ENCODE data around the gene BCAS3. TPM values are rescaled to one million over a fixed set of nuclear protein-coding genes. Genes with fewer than 3 reads are reported as not detected.

Gene BCAS3
- total and polyA plus RNA-seq, 12 donors, result 6.1 to 21.8 (median 17.2) TPM

DNA sequence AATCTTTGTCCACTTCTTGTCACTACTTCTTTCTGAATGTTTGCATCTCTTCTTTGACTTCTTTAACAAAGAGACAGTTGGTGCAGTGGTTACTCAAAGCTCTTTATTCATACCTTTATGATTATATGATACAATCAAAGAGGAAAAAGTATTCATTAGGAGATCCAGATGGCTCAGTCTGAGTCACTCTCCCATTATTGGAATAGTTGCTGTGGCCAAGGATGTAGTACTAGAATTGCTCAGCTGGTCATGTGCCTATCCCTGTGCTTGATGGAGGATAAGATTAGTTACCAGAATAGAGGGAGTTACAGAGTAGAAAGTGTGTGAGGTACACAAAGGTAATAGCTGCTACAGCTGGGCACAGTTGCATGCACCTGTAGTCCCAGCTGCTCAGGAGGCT is 18.3 kb downstream of the BCAS3 start:
- DNase-seq (no peak), ATAC-seq (no peak)
- intact Hi-C loops (cut with DNase I), result no loop called here
- Histone ChIP-seq H3K27me3 (no peaks in the 10 kb centered on the region), H3K36me3 (peaks cover 0 to 78% (median 18%) of the 10 kb centered on the region in 9 donors), H3K4me1 (no peaks in the 10 kb centered on the region), H3K9me3 (no peaks in the 10 kb centered on the region), H3K27ac (no peak overlapping the region), H3K4me3 (no peak overlapping the region)
- TF ChIP-seq, protein P1, sequence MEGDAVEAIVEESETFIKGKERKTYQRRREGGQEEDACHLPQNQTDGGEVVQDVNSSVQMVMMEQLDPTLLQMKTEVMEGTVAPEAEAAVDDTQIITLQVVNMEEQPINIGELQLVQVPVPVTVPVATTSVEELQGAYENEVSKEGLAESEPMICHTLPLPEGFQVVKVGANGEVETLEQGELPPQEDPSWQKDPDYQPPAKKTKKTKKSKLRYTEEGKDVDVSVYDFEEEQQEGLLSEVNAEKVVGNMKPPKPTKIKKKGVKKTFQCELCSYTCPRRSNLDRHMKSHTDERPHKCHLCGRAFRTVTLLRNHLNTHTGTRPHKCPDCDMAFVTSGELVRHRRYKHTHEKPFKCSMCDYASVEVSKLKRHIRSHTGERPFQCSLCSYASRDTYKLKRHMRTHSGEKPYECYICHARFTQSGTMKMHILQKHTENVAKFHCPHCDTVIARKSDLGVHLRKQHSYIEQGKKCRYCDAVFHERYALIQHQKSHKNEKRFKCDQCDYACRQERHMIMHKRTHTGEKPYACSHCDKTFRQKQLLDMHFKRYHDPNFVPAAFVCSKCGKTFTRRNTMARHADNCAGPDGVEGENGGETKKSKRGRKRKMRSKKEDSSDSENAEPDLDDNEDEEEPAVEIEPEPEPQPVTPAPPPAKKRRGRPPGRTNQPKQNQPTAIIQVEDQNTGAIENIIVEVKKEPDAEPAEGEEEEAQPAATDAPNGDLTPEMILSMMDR (IDR thresholded peaks at IDR 0.05), result no peak

DNA sequence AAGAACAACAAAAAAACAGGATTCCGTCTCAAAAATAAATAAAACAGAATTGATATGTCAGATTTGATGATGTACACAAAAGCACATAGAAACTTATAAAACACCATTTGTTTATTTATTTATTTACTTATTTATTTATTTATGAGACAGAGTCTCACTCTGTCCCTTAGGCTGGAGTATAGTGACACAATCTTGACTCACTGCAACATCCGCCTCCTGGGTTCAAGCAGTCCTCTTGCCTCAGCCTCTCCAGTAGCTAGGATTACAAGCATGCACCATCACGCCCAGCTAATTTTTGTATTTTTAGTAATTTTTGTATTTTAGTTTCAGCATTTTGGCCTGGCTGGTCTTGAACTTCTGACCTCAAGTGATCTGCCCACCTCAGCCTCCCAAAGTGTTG is 21.4 kb downstream of the BCAS3 start:
- no peak for ATAC-seq
- no peaks in the 10 kb centered on the region for H3K27me3 ChIP-seq

DNA sequence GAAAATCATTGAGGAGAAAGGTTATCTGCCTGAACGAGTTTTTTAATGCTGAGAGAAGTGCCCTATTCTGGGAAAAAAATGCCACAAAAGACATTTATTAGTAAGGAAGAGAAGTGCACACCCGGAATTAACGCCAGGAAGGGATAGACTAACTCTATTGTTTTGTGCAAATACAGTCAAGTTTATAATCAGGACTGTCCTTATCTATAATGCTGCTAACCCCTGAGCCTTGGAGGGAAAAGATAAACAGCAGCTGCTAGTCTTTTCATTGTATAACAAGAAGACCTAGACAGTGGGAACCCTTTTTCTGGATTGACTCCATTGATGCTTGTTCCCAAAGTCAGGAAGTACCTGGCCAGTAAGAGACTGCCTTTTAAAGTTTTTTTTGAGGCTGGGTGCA is 26.5 kb downstream of the BCAS3 start:
- Histone ChIP-seq H3K9me3 (no peaks in the 10 kb centered on the region), H3K4me3 (no peak overlapping the region), H3K27ac (no peak overlapping the region), H3K36me3 (peaks cover 0 to 35% (median 2%) of the 10 kb centered on the region in 9 donors), H3K4me1 (no peaks in the 10 kb centered on the region), H3K27me3 (no peaks in the 10 kb centered on the region)
- DNase-seq, result no peak
- no peak for ATAC-seq
- intact Hi-C loops (cut with DNase I), result no loop called here
- WGBS, 2 donors, result 54 to 59% methylated on average over 3 of the region's 3 CpGs
- TF ChIP-seq, protein P1 (IDR thresholded peaks at IDR 0.05), result no peak

More for the DNA sequence above, 21.4 kb downstream of the BCAS3 start:
- no peak overlapping the region for H3K4me3 ChIP-seq
- no peak for DNase-seq
- no peaks in the 10 kb centered on the region for H3K4me1 ChIP-seq
- H3K9me3 ChIP-seq, result no peaks in the 10 kb centered on the region
- TF ChIP-seq, protein P1 (IDR thresholded peaks at IDR 0.05), result no peak
- H3K36me3 ChIP-seq, result peaks cover 0 to 60% (median 7%) of the 10 kb centered on the region in 9 donors
- WGBS, 2 donors, result 86 to 97% methylated on average over 3 of the region's 3 CpGs
- intact Hi-C loops (cut with DNase I), result no loop called here
- no peak overlapping the region for H3K27ac ChIP-seq

DNA sequence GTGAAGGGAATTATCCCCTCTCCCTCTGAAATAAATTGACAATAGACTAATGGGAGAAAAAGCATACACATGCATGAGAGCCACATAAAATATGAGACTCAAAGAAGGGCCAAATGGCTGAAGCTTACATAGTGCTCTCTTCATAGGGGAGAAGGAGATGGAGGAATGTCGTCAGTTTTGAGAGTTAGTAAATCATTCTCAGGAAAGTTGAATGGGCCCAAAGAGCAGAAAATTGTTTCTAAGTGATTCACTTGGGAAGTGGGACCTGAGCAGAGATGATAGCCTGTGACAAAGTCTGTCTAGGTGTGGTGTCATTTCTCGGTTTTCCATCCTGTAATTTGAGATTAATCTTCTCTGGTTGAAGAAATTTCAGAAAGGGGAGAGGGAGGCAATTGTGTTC is 35.0 kb downstream of the BCAS3 start:
- TF ChIP-seq, protein P1 (IDR thresholded peaks at IDR 0.05), result no peak
- Histone ChIP-seq H3K27ac (no peak overlapping the region), H3K27me3 (no peaks in the 10 kb centered on the region), H3K36me3 (peaks cover 0 to 42% (median 10%) of the 10 kb centered on the region in 9 donors), H3K9me3 (no peaks in the 10 kb centered on the region), H3K4me1 (no peaks in the 10 kb centered on the region), H3K4me3 (no peak overlapping the region)
- intact Hi-C loops (cut with DNase I), result loop anchor here in 2 of 10 donors (10.0 kb wide), 3 partner anchors 672 to 702 kb away; no protein-coding TSS in a partner anchor
- 80 to 89% methylated on average over 2 of the region's 2 CpGs for WGBS, 2 donors
- no peak for DNase-seq
- no peak for ATAC-seq

All from heart right ventricle (tissue), 16 donors.